ENCODE data around the gene CCDC9B.

The CCDC9B gene

GRCh38 chr15:40285554-40286011 lies 55.2 kb downstream of the CCDC9B start:
- no peak for DNase-seq

- DNase-seq = no peak
Measured at GRCh38 chr15:40285151-40285550, 55.6 kb downstream of the CCDC9B start.

- DNase-seq = no peak
Measured at GRCh38 chr15:40283615-40284300, 57.0 kb downstream of the CCDC9B start.

- no peak for DNase-seq
Measured at GRCh38 chr15:40282869-40283614, 57.7 kb downstream of the CCDC9B start, which contains the start of gene ANKRD63. ANKRD63 (minus strand) TSS chr15:40283064; CDS start chr15:40282586, 478 bp downstream.

- no peak for DNase-seq
Measured at GRCh38 chr15:40282147-40282868, 58.4 kb downstream of the CCDC9B start.

GRCh38 chr15:40281801-40282146 lies 59.0 kb downstream of the CCDC9B start:
- no peak for DNase-seq

All from NCI-H1417 treated with DMSO at 0.1 percent for 48 hours (cell line).